ENCODE results near the gene FBXO38.
A peak's percentile ranks its signal among the peaks of the same experiment; 100 is the strongest.

FBXO38 gene

GRCh38 chr5:148438933-148439332, 55.2 kb downstream of the FBXO38 start:
- Histone ChIP-seq H3K27me3 (ENCODE audit: insufficient read depth, low read length) (no peaks in the 10 kb centered on the region), H2AFZ (ENCODE audit: low read length) (no peak overlapping the region), H3K4me3 (ENCODE audit: low read depth, low read length, poor library complexity, severe bottlenecking) (no peak overlapping the region), H3K9me3 (ENCODE audit: low read length) (no peaks in the 10 kb centered on the region), H3K9ac (ENCODE audit: low read length) (no peak overlapping the region), H3K79me2 (ENCODE audit: insufficient read depth, low read length) (no peaks in the 10 kb centered on the region), H3K4me1 (ENCODE audit: insufficient read depth, low read length, severe bottlenecking) (no peaks in the 10 kb centered on the region), H3K4me2 (ENCODE audit: low read length) (no peak overlapping the region), H3K27ac (ENCODE audit: low read depth, low read length, poor library complexity, severe bottlenecking) (no peak overlapping the region), H3K9me2 (ENCODE audit: low read depth, low read length) (no peaks in the 10 kb centered on the region), H3K36me3 (ENCODE audit: insufficient read depth, low read length) (peaks cover 68% of the 10 kb centered on the region), H4K20me1 (ENCODE audit: insufficient read depth, low read length) (no peaks in the 10 kb centered on the region), H3F3A (ENCODE audit: insufficient read depth, low read length) (no peaks in the 10 kb centered on the region)
- TF ChIP-seq CTCF (IDR thresholded peaks at IDR 0.05; ENCODE audit: low read length) (no peak), EZH2 (IDR thresholded peaks at IDR 0.05; ENCODE audit: borderline replicate concordance, low read length) (no peak)

- H3K4me1 ChIP-seq (ENCODE audit: insufficient read depth, low read length, severe bottlenecking): no peaks in the 10 kb centered on the region
- no peak overlapping the region for H3K27ac ChIP-seq (ENCODE audit: low read depth, low read length, poor library complexity, severe bottlenecking)
- H4K20me1 ChIP-seq (ENCODE audit: insufficient read depth, low read length): no peaks in the 10 kb centered on the region
- no peak overlapping the region for H3K4me2 ChIP-seq (ENCODE audit: low read length)
- no peaks in the 10 kb centered on the region for H3K9me2 ChIP-seq (ENCODE audit: low read depth, low read length)
- H2AFZ ChIP-seq (ENCODE audit: low read length): no peak overlapping the region
- peaks cover 39% of the 10 kb centered on the region for H3K36me3 ChIP-seq (ENCODE audit: insufficient read depth, low read length)
- no peak for TF ChIP-seq EZH2 (IDR thresholded peaks at IDR 0.05; ENCODE audit: borderline replicate concordance, low read length)
- no peak for TF ChIP-seq CTCF (IDR thresholded peaks at IDR 0.05; ENCODE audit: low read length)
- no peaks in the 10 kb centered on the region for H3F3A ChIP-seq (ENCODE audit: insufficient read depth, low read length)
- H3K9ac ChIP-seq (ENCODE audit: low read length): no peak overlapping the region
- no peak overlapping the region for H3K4me3 ChIP-seq (ENCODE audit: low read depth, low read length, poor library complexity, severe bottlenecking)
- H3K9me3 ChIP-seq (ENCODE audit: low read length): no peaks in the 10 kb centered on the region
- no peaks in the 10 kb centered on the region for H3K27me3 ChIP-seq (ENCODE audit: insufficient read depth, low read length)
- H3K79me2 ChIP-seq (ENCODE audit: insufficient read depth, low read length): no peaks in the 10 kb centered on the region
Observed at GRCh38 chr5:148443241-148443640, 59.5 kb downstream of the FBXO38 start.

GRCh38 chr5:148443998-148444397, 60.2 kb downstream of the FBXO38 start:
- Histone ChIP-seq H3K9me3 (ENCODE audit: low read length) (no peaks in the 10 kb centered on the region), H3K27ac (ENCODE audit: low read depth, low read length, poor library complexity, severe bottlenecking) (no peak overlapping the region), H3K27me3 (ENCODE audit: insufficient read depth, low read length) (no peaks in the 10 kb centered on the region), H3F3A (ENCODE audit: insufficient read depth, low read length) (no peaks in the 10 kb centered on the region), H3K4me1 (ENCODE audit: insufficient read depth, low read length, severe bottlenecking) (no peaks in the 10 kb centered on the region), H3K79me2 (ENCODE audit: insufficient read depth, low read length) (no peaks in the 10 kb centered on the region), H3K36me3 (ENCODE audit: insufficient read depth, low read length) (peaks cover 31% of the 10 kb centered on the region), H3K4me3 (ENCODE audit: low read depth, low read length, poor library complexity, severe bottlenecking) (no peak overlapping the region), H3K9ac (ENCODE audit: low read length) (no peak overlapping the region), H3K4me2 (ENCODE audit: low read length) (no peak overlapping the region), H3K9me2 (ENCODE audit: low read depth, low read length) (no peaks in the 10 kb centered on the region), H2AFZ (ENCODE audit: low read length) (no peak overlapping the region), H4K20me1 (ENCODE audit: insufficient read depth, low read length) (no peaks in the 10 kb centered on the region)
- TF ChIP-seq CTCF (IDR thresholded peaks at IDR 0.05; ENCODE audit: low read length): peak; percentile 71
- TF ChIP-seq EZH2 (IDR thresholded peaks at IDR 0.05; ENCODE audit: borderline replicate concordance, low read length): no peak
